ENCODE measurements around the gene SNED1. TPM values are rescaled to one million over a fixed set of nuclear protein-coding genes. Genes with fewer than 3 reads are reported as not detected.
"Not testable (repeated sequence)": the region's sequence is repeated elsewhere in the genome, so short reads cannot be mapped to it uniquely, and the experiment has no call there.

Gene SNED1
- polyA plus RNA-seq, 4 donors, result 7.4 to 14.0 (median 9.4) TPM

GRCh38 chr2:241104611-241105010, 106.2 kb downstream of the SNED1 start:
- DNase-seq (ENCODE audit: low read depth in 4 of 4, low spot score in 2 of 4), result not testable (repeated sequence)

- no peak for DNase-seq (ENCODE audit: low read depth in 4 of 4, low spot score in 2 of 4)
Observed at GRCh38 chr2:241105641-241106040, 107.2 kb downstream of the SNED1 start.

GRCh38 chr2:241107031-241107783, 108.8 kb downstream of the SNED1 start:
- no peak for DNase-seq (ENCODE audit: low read depth in 4 of 4, low spot score in 2 of 4)

DNA sequence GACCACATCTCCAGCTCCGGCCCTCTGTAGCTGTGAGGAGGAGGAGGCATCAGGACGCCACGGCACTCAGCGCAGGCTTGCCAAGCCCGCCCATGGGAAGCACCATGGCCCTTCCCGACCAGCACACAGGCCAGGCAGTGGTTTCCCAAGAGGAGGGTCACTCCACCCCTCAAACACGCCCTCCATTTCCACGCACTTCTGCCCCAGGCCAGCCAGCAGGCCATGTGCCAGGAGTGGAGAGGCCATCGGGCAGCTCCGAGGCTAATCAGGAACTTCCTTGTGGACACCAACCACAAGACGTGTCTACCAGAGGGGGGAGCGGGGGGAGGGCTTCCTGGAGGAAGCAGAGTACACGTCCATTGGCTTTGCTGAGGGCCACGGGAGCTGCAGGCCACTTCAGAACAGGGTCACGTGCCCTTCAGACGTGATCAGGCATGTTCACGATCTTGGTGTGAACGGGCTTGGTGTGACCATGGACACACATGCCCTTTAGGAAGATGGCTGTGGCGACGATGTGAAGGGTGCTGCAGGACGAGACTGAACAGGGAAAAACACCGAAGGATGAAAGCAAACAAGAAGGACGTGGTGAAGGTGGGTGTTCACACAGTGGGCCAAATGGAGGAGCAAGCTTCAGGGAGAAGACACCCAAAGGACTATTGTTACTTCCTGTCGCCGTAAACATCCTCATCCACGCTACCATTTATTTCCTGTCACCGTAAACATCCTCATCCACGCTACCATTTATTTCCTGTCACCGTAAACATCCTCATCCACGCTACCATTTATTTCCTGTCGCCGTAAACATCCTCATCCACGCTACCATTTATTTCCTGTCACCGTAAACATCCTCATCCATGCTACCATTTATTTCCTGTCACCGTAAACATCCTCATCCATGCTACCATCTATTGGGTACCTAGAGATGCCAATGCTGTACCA, 110.1 kb downstream of the SNED1 start:
- no peak for DNase-seq (ENCODE audit: low read depth in 4 of 4, low spot score in 2 of 4)

DNA sequence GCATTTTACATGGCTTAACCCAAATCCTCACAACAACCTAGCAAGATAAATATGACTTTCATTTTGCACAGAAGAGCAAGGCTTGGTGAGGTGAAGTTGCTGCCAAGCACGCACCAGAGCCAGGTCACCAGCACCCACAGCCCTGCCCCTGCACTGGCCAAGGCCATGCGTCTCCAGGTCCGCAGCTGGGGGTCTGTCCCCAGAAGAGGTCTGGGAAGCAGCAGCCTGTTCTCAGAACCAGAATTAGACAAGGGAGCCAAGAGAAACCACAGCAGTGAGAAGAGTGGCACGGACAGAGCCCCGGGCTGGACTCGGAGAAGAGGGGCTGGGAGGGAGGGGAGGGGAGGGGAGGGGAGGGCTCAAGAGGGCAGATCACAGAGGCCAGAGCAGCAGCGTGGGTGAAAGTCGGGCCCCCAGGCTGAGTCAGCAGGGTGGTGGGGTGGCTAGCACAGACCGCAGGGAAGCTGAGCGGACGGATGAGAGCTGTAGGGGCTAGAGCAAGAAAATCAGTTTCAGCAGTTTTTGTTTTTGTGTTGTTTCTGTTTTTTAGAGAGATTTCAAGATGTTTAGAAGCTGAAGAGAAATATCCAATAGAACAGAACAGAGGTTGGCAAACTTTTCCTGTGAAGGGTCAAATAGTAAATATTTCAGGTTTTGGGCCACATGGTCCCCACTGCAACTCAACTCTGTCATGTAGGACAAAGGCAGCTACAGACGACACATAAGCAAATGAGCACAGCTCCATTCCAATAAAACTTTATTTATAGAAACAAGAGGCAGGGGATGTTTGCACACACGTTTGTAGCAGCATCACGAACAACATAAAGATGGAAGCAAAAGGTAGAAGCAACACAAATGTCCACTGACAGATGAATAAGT, 111.0 kb downstream of the SNED1 start:
- no peak for DNase-seq (ENCODE audit: low read depth in 4 of 4, low spot score in 2 of 4)

GRCh38 chr2:241110089-241110606, 111.7 kb downstream of the SNED1 start:
- no peak for DNase-seq (ENCODE audit: low read depth in 4 of 4, low spot score in 2 of 4)

DNA sequence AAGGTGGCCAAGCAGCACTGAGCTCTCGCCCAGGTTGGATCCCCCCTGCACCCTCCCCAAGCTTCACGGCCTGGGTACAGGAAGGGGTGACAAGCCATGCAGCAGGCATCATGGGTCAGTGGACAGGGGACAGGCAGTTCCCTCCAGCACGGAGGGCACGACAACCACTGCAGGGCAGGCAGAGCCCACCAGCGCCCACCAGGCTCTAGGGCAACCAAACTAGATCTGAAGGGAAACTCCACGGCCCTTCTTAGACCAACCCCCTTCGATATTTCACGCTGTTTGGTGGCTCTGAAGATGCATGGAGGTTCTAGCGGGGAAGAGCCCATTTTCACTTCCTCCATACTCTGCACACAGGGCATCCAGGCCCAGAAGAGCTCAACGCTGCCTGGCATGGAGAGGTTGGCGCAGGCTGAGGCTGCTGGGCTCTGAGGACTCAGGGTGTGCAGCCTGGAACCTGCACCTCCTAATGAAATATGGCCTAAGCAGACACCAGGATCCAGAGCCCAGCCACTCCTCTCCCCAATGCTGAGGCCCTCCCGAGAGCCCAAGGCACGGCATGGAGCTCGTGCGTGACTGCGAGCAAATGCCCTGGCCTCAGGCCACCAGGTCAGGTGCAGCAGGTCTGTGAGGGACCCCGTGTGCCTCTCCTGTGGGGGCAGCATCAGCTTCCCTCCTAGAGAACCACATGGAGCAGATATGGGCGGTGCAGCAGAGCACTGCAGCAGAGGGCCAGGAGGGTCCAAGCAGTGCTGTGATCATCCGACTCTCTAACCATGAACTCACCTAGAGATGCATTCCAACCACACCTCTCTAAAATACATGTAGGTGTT, 112.4 kb downstream of the SNED1 start:
- no peak for DNase-seq (ENCODE audit: low read depth in 4 of 4, low spot score in 2 of 4)

DNA sequence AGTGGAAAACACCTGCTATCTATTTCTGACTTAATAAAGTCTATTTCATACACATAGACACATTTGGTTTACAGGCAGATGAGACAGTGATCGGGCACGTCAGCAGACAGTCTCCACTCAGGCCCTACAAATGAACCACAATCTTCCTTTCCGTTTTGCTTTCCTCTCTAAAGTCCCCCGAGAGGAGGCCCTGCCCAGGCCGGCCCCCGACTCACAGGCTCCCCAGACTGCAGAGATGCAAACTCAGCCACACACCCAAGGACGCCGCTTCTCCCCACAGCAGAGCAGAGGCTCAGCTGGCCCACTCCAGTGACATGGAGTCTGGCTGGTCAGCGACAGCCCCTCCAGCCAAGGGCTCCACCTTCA, 113.0 kb downstream of the SNED1 start:
- no peak for DNase-seq (ENCODE audit: low read depth in 4 of 4, low spot score in 2 of 4)

DNA sequence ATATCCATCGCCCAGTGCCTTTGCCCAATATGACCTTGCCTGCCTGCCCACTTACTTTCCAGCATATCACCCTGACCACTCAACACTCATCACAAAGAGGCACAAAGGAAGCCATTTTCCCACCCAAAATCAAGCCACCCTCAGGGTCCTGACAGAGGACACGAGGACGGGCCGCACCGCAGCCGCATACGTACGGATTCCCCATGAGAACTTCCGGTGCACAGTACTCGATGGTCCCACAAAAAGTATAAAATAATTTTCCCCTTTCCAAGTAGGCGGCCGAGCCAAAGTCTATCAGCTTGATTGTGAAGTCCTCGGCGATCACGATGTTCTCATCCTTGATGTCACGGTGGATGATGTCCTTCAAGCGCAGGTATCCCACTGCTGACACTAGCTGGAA, 113.6 kb downstream of the SNED1 start:
- DNase-seq (ENCODE audit: low read depth in 4 of 4, low spot score in 2 of 4), result no peak

DNA sequence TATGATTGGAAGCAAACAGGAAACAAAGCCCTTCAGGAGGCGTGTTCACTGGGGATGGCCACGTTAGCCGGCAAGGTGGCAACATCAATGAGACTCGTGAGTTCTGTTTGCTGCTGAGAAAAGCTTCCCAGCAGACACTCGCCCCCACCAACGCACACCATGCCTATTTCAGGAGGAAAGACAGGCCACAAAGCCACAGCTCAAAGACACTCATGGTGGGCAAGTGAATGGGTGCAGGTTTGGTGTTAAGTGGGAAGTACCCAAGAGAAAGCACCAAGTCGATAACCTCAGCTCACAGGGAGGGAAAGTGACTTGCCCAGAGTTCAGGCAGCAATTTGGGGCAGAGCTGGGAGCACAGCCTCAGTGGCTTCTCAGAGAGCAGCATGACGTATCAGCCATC, 114.2 kb downstream of the SNED1 start:
- no peak for DNase-seq (ENCODE audit: low read depth in 4 of 4, low spot score in 2 of 4)

DNA sequence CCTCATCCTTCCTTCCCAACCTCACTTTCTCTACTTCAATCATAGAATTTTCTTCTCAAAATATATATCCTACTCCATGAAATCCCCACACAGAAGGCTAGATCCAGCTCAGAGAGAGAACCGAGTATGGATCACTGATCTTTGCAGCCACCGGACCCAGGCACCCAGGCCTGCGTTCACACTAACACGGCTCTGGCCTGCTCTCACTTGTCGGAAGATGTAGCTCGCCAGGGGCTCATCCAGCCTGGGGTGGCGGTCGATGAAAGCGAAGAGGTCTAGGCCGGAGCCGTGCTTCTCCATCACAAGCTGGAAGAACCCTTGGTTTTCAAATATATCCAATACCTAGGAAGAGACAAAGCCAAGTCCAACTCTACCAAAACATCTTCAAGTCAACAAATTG, 116.4 kb downstream of the SNED1 start:
- DNase-seq (ENCODE audit: low read depth in 4 of 4, low spot score in 2 of 4), result no peak

DNA sequence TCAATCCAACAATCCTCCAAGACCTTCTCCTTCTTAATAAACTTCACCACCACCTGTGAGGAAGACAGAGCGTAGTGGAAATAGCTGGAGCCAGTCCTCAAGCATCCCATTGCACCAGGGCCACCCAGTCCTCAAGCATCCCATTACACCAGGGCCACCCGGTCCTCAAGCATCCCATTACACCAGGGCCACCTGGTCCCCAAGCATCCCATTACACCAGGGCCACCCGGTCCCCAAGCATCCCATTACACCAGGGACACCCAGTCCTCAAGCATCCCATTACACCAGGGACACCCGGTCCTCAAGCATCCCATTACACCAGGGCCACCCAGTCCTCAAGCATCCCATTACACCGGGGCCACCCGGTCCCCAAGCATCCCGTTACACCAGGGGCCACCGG, 116.9 kb downstream of the SNED1 start:
- no peak for DNase-seq (ENCODE audit: low read depth in 4 of 4, low spot score in 2 of 4)

- DNase-seq (ENCODE audit: low read depth in 4 of 4, low spot score in 2 of 4), result no peak
Observed at GRCh38 chr2:241116606-241117560, 118.5 kb downstream of the SNED1 start.

DNA sequence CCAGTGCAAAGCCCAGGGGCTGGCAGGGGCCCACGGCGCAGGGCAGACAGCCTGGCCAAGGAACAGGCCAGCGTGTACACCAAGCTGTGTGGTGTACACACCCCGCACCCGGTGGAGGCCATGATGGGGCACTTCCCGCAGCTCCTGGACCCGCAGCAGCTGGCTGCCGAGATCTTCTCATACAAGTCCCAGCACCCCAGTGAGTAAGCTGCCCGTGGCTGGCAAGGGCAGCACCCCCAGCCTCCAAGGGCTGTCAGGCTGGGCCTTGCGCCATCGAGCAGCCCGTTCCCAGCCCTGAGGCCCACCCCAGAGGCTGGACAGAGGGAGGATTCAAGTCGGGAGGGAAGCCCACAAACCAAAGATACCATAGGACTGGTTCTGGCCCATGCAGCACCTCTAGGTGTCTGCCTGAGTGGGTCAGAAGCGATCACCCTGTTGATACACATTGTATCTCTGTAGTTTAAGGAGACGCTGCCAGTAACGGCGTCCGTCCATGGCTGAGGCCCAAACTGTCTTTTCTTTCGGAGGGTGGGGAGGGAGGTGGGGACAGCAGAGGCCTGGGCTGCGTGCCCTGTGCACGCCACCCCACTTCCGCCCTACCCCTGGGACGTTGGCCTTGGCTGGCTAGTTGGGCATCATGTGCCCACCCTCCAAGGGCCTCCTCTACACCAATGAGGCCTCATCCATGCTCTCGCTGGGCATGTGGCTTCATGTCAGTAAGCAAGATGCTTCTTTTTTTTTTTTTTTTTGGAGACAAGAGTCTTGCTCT, 120.5 kb downstream of the SNED1 start:
- DNase-seq (ENCODE audit: low read depth in 4 of 4, low spot score in 2 of 4), result no peak

- no peak for DNase-seq (ENCODE audit: low read depth in 4 of 4, low spot score in 2 of 4)
Observed at GRCh38 chr2:241120440-241120839, 122.0 kb downstream of the SNED1 start.

- DNase-seq (ENCODE audit: low read depth in 4 of 4, low spot score in 2 of 4), result no peak
Observed at GRCh38 chr2:241121008-241121407, 122.6 kb downstream of the SNED1 start.

DNA sequence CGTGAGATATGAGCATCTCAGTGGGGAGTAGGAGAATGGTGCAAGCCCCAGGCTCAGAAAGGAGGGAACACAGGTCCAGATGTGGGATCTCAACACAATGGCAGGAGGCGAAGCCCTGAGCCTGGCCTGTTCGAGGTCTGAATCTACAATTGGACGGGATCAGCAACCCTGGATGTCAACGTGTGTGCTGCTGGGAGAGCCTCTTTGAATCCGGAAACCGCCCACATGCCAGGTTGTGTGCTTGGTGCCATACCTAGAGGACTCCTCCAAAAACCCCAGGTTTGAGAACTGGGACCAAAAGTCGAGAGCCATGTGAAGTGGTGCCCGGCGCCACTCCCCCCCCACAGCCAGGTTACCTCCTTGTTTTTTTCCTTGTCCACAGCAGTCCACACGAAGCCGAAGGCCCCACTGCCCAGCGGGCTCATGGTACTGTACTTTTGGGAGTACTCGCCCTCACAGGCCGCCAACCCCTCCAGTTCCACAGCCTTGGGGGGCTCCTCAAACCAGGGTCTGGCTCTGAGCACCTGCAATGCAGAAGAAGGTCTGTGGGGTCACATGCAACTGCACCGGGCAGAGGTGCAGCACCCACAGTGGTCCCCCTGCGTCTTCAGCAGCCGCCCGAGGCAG, 124.1 kb downstream of the SNED1 start:
- no peak for DNase-seq (ENCODE audit: low read depth in 4 of 4, low spot score in 2 of 4)

Measured in left renal cortex interstitium (tissue), 4 donors.